ENCODE results near the gene USF2. TPM values are rescaled to one million over a fixed set of nuclear protein-coding genes. Genes with fewer than 3 reads are reported as not detected.

The USF2 gene, protein sequence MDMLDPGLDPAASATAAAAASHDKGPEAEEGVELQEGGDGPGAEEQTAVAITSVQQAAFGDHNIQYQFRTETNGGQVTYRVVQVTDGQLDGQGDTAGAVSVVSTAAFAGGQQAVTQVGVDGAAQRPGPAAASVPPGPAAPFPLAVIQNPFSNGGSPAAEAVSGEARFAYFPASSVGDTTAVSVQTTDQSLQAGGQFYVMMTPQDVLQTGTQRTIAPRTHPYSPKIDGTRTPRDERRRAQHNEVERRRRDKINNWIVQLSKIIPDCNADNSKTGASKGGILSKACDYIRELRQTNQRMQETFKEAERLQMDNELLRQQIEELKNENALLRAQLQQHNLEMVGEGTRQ
- polyA plus RNA-seq (2013, experiment 1 of 2), result 83.8 TPM
- 83.3 TPM for polyA plus RNA-seq (2013, experiment 2 of 2)

- peak within 1 kb of the TSS in 1 of 2 experiments; percentile 47 for H3K23ac ChIP-seq (ENCODE audit: low read length in 2 of 2)
- peak within 1 kb of the TSS; percentile 96 for H3K4me2 ChIP-seq (ENCODE audit: low read length, poor library complexity, severe bottlenecking)
- peak within 1 kb of the TSS; percentile 89 for H3K9ac ChIP-seq (ENCODE audit: low read length)
- H2BK5ac ChIP-seq (ENCODE audit: low read depth, low read length, poor library complexity, severe bottlenecking), result peak within 1 kb of the TSS; percentile 96
- H3K14ac ChIP-seq (ENCODE audit: low read length in 2 of 2), result peak within 1 kb of the TSS; percentile 66 to 96
- no peaks in the 10 kb centered on the region for H3K9me3 ChIP-seq (ENCODE audit: control insufficient read depth, low read length)
- peak within 1 kb of the TSS; percentile 91 for H4K8ac ChIP-seq (ENCODE audit: low read length)
- no peaks in the 10 kb centered on the region for H3K27me3 ChIP-seq (ENCODE audit: control insufficient read depth in 1 of 2, insufficient read depth in 1 of 2, low read length in 2 of 2)
- peak within 1 kb of the TSS; percentile 96 to 99 for H3K4ac ChIP-seq (ENCODE audit: low read depth in 1 of 2, low read length in 2 of 2)
- peak; percentile 83 for DNase-seq
- H3K4me1 ChIP-seq (ENCODE audit: control insufficient read depth, insufficient read depth, low read depth, low read length), result peaks cover 29% of the 10 kb centered on the region
- peak within 1 kb of the TSS; percentile 65 for H2AFZ ChIP-seq (ENCODE audit: low read depth, low read length)
- peak within 1 kb of the TSS; percentile 77 for H3K27ac ChIP-seq (ENCODE audit: low read length, poor library complexity, severe bottlenecking)
- peak within 1 kb of the TSS; percentile 94 for H4K91ac ChIP-seq (ENCODE audit: low read length)
- H2BK15ac ChIP-seq (ENCODE audit: low read depth, poor library complexity, severe bottlenecking), result peak within 1 kb of the TSS; percentile 29
- H3K4me3 ChIP-seq (ENCODE audit: insufficient read depth in 1 of 2, low read depth in 1 of 2, low read length in 2 of 2), result peak within 1 kb of the TSS; percentile 88 to 90
- WGBS, result under 1% methylated on average over 39 of the region's 126 CpGs
- no peak within 1 kb of the TSS for H2AK5ac ChIP-seq (ENCODE audit: low read length, severe bottlenecking)
- peaks cover 43 to 52% of the 10 kb centered on the region in 2 experiments for H3K36me3 ChIP-seq (ENCODE audit: control insufficient read depth in 1 of 2, insufficient read depth in 2 of 2, low read depth in 1 of 2, low read length in 2 of 2)
- H2BK120ac ChIP-seq (ENCODE audit: low read depth, low read length), result peak within 1 kb of the TSS; percentile 91
- H2BK12ac ChIP-seq (ENCODE audit: low read length in 2 of 2), result peak within 1 kb of the TSS in 1 of 2 experiments; percentile 64
- H3K18ac ChIP-seq (ENCODE audit: low read depth in 1 of 2, low read length in 2 of 2), result peak within 1 kb of the TSS; percentile 91 to 97
- peaks cover 41% of the 10 kb centered on the region for H3K79me1 ChIP-seq (replicated peaks; ENCODE audit: low read length, poor library complexity, severe bottlenecking)
Observed at GRCh38 chr19:35268536-35269437, at the start of gene USF2. Gene USF2, plus strand, starts transcription at chr19:35268962. Its CDS starts 140 bp downstream, at chr19:35269102.

GRCh38 chr19:35219008-35219407, 49.8 kb upstream of the USF2 start:
- H2BK12ac ChIP-seq (ENCODE audit: low read length in 2 of 2), result no peak overlapping the region
- no peak overlapping the region for H2BK5ac ChIP-seq (ENCODE audit: low read depth, low read length, poor library complexity, severe bottlenecking)
- no peak overlapping the region for H3K4ac ChIP-seq (ENCODE audit: low read depth in 1 of 2, low read length in 2 of 2)
- H4K8ac ChIP-seq (ENCODE audit: low read length), result no peak overlapping the region
- H2AK5ac ChIP-seq (ENCODE audit: low read length, severe bottlenecking), result no peak overlapping the region
- H3K27me3 ChIP-seq (ENCODE audit: control insufficient read depth in 1 of 2, insufficient read depth in 1 of 2, low read length in 2 of 2), result peaks cover 0 to 3% of the 10 kb centered on the region in 2 experiments
- H3K4me3 ChIP-seq (ENCODE audit: insufficient read depth in 1 of 2, low read depth in 1 of 2, low read length in 2 of 2), result no peak overlapping the region
- no peak overlapping the region for H3K27ac ChIP-seq (ENCODE audit: low read length, poor library complexity, severe bottlenecking)
- no peak overlapping the region for H2BK120ac ChIP-seq (ENCODE audit: low read depth, low read length)
- no peak overlapping the region for H2AFZ ChIP-seq (ENCODE audit: low read depth, low read length)
- H3K14ac ChIP-seq (ENCODE audit: low read length in 2 of 2), result no peak overlapping the region
- no peak for DNase-seq
- no peak overlapping the region for H3K23ac ChIP-seq (ENCODE audit: low read length in 2 of 2)
- peaks cover 27% of the 10 kb centered on the region for H3K9me3 ChIP-seq (ENCODE audit: control insufficient read depth, low read length)
- H3K79me1 ChIP-seq (replicated peaks; ENCODE audit: low read length, poor library complexity, severe bottlenecking), result no peaks in the 10 kb centered on the region
- no peak overlapping the region for H3K18ac ChIP-seq (ENCODE audit: low read depth in 1 of 2, low read length in 2 of 2)
- no peak overlapping the region for H3K4me2 ChIP-seq (ENCODE audit: low read length, poor library complexity, severe bottlenecking)
- H2BK15ac ChIP-seq (ENCODE audit: low read depth, poor library complexity, severe bottlenecking), result no peak overlapping the region
- WGBS, result no CpG with 5 or more reads among the region's 1 CpG
- no peak overlapping the region for H4K91ac ChIP-seq (ENCODE audit: low read length)
- H3K36me3 ChIP-seq (ENCODE audit: control insufficient read depth in 1 of 2, insufficient read depth in 2 of 2, low read depth in 1 of 2, low read length in 2 of 2), result no peaks in the 10 kb centered on the region
- no peak overlapping the region for H3K9ac ChIP-seq (ENCODE audit: low read length)
- peaks cover 4% of the 10 kb centered on the region for H3K4me1 ChIP-seq (ENCODE audit: control insufficient read depth, insufficient read depth, low read depth, low read length)

- no peak overlapping the region for H3K27ac ChIP-seq (ENCODE audit: low read length, poor library complexity, severe bottlenecking)
- no peak overlapping the region for H2AFZ ChIP-seq (ENCODE audit: low read depth, low read length)
- no peaks in the 10 kb centered on the region for H3K79me1 ChIP-seq (replicated peaks; ENCODE audit: low read length, poor library complexity, severe bottlenecking)
- H3K4me1 ChIP-seq (ENCODE audit: control insufficient read depth, insufficient read depth, low read depth, low read length), result no peaks in the 10 kb centered on the region
- no peak overlapping the region for H4K91ac ChIP-seq (ENCODE audit: low read length)
- H3K14ac ChIP-seq (ENCODE audit: low read length in 2 of 2), result no peak overlapping the region
- H4K8ac ChIP-seq (ENCODE audit: low read length), result no peak overlapping the region
- no peak overlapping the region for H2BK15ac ChIP-seq (ENCODE audit: low read depth, poor library complexity, severe bottlenecking)
- H3K9ac ChIP-seq (ENCODE audit: low read length), result no peak overlapping the region
- no peak overlapping the region for H3K4ac ChIP-seq (ENCODE audit: low read depth in 1 of 2, low read length in 2 of 2)
- no peak overlapping the region for H3K18ac ChIP-seq (ENCODE audit: low read depth in 1 of 2, low read length in 2 of 2)
- no peak overlapping the region for H2BK5ac ChIP-seq (ENCODE audit: low read depth, low read length, poor library complexity, severe bottlenecking)
- H3K23ac ChIP-seq (ENCODE audit: low read length in 2 of 2), result no peak overlapping the region
- H2BK12ac ChIP-seq (ENCODE audit: low read length in 2 of 2), result no peak overlapping the region
- DNase-seq, result no peak
- WGBS, result 41% methylated on average over 3 of the region's 3 CpGs
- no peak overlapping the region for H3K4me2 ChIP-seq (ENCODE audit: low read length, poor library complexity, severe bottlenecking)
- H3K27me3 ChIP-seq (ENCODE audit: control insufficient read depth in 1 of 2, insufficient read depth in 1 of 2, low read length in 2 of 2), result peaks cover 4 to 10% of the 10 kb centered on the region in 2 experiments
- H2BK120ac ChIP-seq (ENCODE audit: low read depth, low read length), result no peak overlapping the region
- H3K9me3 ChIP-seq (ENCODE audit: control insufficient read depth, low read length), result peaks cover 27% of the 10 kb centered on the region
- no peaks in the 10 kb centered on the region for H3K36me3 ChIP-seq (ENCODE audit: control insufficient read depth in 1 of 2, insufficient read depth in 2 of 2, low read depth in 1 of 2, low read length in 2 of 2)
- no peak overlapping the region for H3K4me3 ChIP-seq (ENCODE audit: insufficient read depth in 1 of 2, low read depth in 1 of 2, low read length in 2 of 2)
- no peak overlapping the region for H2AK5ac ChIP-seq (ENCODE audit: low read length, severe bottlenecking)
Observed at GRCh38 chr19:35220315-35220921, 48.3 kb upstream of the USF2 start.
